ENCODE results near the gene CLIC2.
"Not testable (repeated sequence)": the region's sequence is repeated elsewhere in the genome, so short reads cannot be mapped to it uniquely, and the experiment has no call there.

GRCh38 chrX:155335337-155335712 is 911 bp upstream of the CLIC2 start:
- not testable (repeated sequence) for TF ChIP-seq SIN3A (IDR thresholded peaks at IDR 0.05; ENCODE audit: borderline replicate concordance, insufficient read depth, low read depth, low read length); POLR2AphosphoS5 (IDR thresholded peaks at IDR 0.05; ENCODE audit: low read depth, low read length)

All from Panc1 (cell line).